GM23248 (cell line): ENCODE data around the gene MOB3C. TPM values are rescaled to one million over a fixed set of nuclear protein-coding genes. Genes with fewer than 3 reads are reported as not detected.
A peak's percentile ranks its signal among the peaks of the same experiment; 100 is the strongest.

Experiments used
- DNase-seq: peaks from one replicate; pipeline ENCODE4 v3.0.0-alpha.2; 2015
- H2AFZ ChIP-seq: fragments of 200-600 bp; sonication (generic); 2 replicates; pipeline ENCODE4 v1.6.1; 2016; ENCODE audit warnings: antibody characterized with exemption
- H3F3A ChIP-seq: fragments of 200-600 bp; sonication (generic); 2 replicates; pipeline ENCODE4 v1.6.1; 2016; ENCODE audit warnings: mild to moderate bottlenecking, antibody characterized with exemption, mixed run types; ENCODE audit not compliant: insufficient read depth
- H3K27ac ChIP-seq: fragments of 200-600 bp; sonication (generic); 2 replicates; pipeline ENCODE4 v1.5.1; 2016; ENCODE audit warnings: mild to moderate bottlenecking
- H3K27me3 ChIP-seq: fragments of 200-600 bp; sonication (generic); replicated peaks from 2 replicates; pipeline ENCODE4 v1.6.1; 2016; ENCODE audit warnings: mild to moderate bottlenecking; ENCODE audit not compliant: insufficient read depth
- H3K36me3 ChIP-seq: fragments of 200-600 bp; sonication (generic); 2 replicates; pipeline ENCODE4 v1.6.1; 2016; ENCODE audit warnings: low read depth, mild to moderate bottlenecking
- H3K4me1 ChIP-seq: fragments of 200-600 bp; sonication (generic); 2 replicates; pipeline ENCODE4 v1.6.1; 2016; ENCODE audit warnings: mild to moderate bottlenecking; ENCODE audit not compliant: insufficient read depth
- H3K4me2 ChIP-seq: fragments of 200-600 bp; sonication (generic); one replicate; pipeline ENCODE4 v1.6.1; 2016; ENCODE audit warnings: mild to moderate bottlenecking; ENCODE audit not compliant: unreplicated experiment
- H3K4me3 ChIP-seq: fragments of 200-600 bp; sonication (generic); 2 replicates; pipeline ENCODE4 v1.5.1; 2016; ENCODE audit warnings: mild to moderate bottlenecking
- H3K79me2 ChIP-seq: fragments of 200-600 bp; sonication (generic); 2 replicates; pipeline ENCODE4 v1.6.1; 2016; ENCODE audit warnings: mild to moderate bottlenecking; ENCODE audit not compliant: insufficient read depth
- H3K9ac ChIP-seq: fragments of 200-600 bp; sonication (generic); 2 replicates; pipeline ENCODE4 v1.6.1; 2016; ENCODE audit warnings: mild to moderate bottlenecking
- H3K9me2 ChIP-seq: fragments of 200-600 bp; sonication (generic); 2 replicates; pipeline ENCODE4 v1.6.1; 2016; ENCODE audit warnings: mixed run types, mild to moderate bottlenecking, moderate library complexity; ENCODE audit not compliant: insufficient read depth
- H3K9me3 ChIP-seq: fragments of 200-600 bp; sonication (generic); one replicate; pipeline ENCODE4 v1.6.1; 2017; ENCODE audit warnings: low read depth
- H4K20me1 ChIP-seq: fragments of 200-600 bp; sonication (generic); 2 replicates; pipeline ENCODE4 v1.6.0; 2016; ENCODE audit not compliant: insufficient read depth
- EZH2 ChIP-seq: fragments of 200-600 bp; sonication (generic); IDR thresholded peaks from 2 replicates; pipeline ENCODE4 v1.6.1; 2018; ENCODE audit warnings: antibody characterized with exemption, mild to moderate bottlenecking; ENCODE audit not compliant: insufficient read depth, poor library complexity, severe bottlenecking
- EZH2phosphoT487 ChIP-seq: fragments of 200-600 bp; sonication (generic); IDR thresholded peaks from 2 replicates; pipeline ENCODE4 v1.6.1; 2018; ENCODE audit warnings: antibody characterized with exemption, moderate library complexity, mild to moderate bottlenecking, low read depth; ENCODE audit not compliant: insufficient read depth
- WGBS, 2 experiments: methylation state at CpG; one replicate each; pipeline ENCODE4 v1.1.6; 2015 to 2017; ENCODE audit warnings: low lambda C conversion rate in 2 of 2, low coverage in 1 of 2; ENCODE audit errors: missing lambda C conversion rate in 2 of 2; 5-methylcytosine and 5-hydroxymethylcytosine counted together
- in situ Hi-C: fragments of 300-500 bp; cut with MboI; formaldehyde crosslinking; loops from 2 replicates; pipeline ENCODE4 v1.15.0; 2020
- polyA plus RNA-seq: library from polyadenylated mRNA; unstranded; fragments of >200 nt; fragmentation: Nextera tagmentation; extraction: Ambion mirVana; gene quantifications from 2 replicates; pipeline ENCODE4 v1.2.1, GENCODE V29; 2016
- total RNA-seq: library from RNA; depleted of rRNA; stranded (reverse); fragments of >200 nt; shearing (Covaris generic); gene quantifications from 2 replicates; pipeline ENCODE4 v1.2.3, GENCODE V29; 2014

The MOB3C gene
- total and polyA plus RNA-seq, 2 experiments from 2014 or later: 4.7 to 7.0 TPM

DNA sequence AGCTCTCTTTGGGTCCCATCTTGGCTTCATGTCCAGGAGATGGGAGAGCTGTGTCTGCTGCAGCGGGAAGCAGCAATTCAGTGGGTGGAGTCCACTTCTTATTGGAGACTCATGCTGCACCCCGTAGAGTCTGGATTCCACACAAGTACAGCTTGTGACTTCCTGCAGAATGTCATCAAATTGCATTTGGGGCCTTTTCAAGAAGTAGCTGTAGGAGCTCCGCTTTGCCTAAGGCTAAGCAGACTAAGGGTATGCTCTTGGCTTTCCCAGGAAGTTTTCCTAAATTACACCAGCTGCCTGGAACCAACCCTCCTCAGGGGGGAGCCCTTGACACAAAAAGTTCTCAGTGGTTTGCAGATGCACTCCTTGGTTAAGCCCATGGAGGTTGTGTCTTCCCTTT, 5.7 kb upstream of the MOB3C start:
- peak overlapping the region; percentile 74 for H3K4me2 ChIP-seq
- WGBS, 2 experiments: 0 to 8% methylated on average over 3 of the region's 3 CpGs
- no peaks in the 10 kb centered on the region for H3K79me2 ChIP-seq
- H3F3A ChIP-seq: peaks cover 26% of the 10 kb centered on the region
- no peaks in the 10 kb centered on the region for H3K36me3 ChIP-seq
- peak overlapping the region; percentile 90 for H2AFZ ChIP-seq
- H3K27me3 ChIP-seq: no peaks in the 10 kb centered on the region
- no peaks in the 10 kb centered on the region for H4K20me1 ChIP-seq
- no peaks in the 10 kb centered on the region for H3K9me3 ChIP-seq
- H3K9me2 ChIP-seq: no peaks in the 10 kb centered on the region
- peak overlapping the region; percentile 36 for H3K4me3 ChIP-seq
- peak overlapping the region; percentile 46; the same call in 1 of the 2 replicates for H3K9ac ChIP-seq
- peak; percentile 73 for DNase-seq
- H3K27ac ChIP-seq: peak overlapping the region; percentile 76
- in situ Hi-C loops: no loop called here
- peaks cover 15% of the 10 kb centered on the region for H3K4me1 ChIP-seq
- TF ChIP-seq EZH2: no peak
- no peak for TF ChIP-seq EZH2phosphoT487

DNA sequence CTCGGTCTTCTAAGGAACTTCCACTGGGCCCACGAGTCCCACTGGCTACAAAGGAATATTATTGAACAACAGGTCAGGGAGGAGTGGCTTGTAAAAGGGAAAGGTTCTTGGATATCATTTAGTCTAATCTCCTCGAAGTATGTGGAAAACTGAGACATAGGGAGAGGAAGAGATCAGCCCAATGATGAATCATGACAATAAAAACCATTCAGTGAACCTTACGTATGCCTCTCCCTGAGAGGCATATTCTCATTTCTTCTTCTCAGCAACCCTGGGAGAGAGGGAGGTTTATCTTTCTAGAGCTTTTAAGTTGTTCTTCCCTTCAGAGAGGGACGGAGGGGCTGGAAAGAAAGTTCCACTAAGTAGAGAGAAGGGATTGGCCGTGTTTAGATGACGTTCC, 5.3 kb upstream of the MOB3C start:
- WGBS, 2 experiments: 5 to 8% methylated on average over 7 of the region's 7 CpGs
- Histone ChIP-seq H4K20me1 (no peaks in the 10 kb centered on the region), H3K9ac (peak overlapping the region; percentile 46; the same call in 1 of the 2 replicates), H3K9me2 (no peaks in the 10 kb centered on the region), H3F3A (peaks cover 26% of the 10 kb centered on the region), H3K79me2 (no peaks in the 10 kb centered on the region), H3K36me3 (no peaks in the 10 kb centered on the region), H3K27me3 (no peaks in the 10 kb centered on the region), H2AFZ (peak overlapping the region; percentile 90), H3K4me3 (peak overlapping the region; percentile 36), H3K9me3 (no peaks in the 10 kb centered on the region), H3K27ac (peak overlapping the region; percentile 76), H3K4me1 (peaks cover 15% of the 10 kb centered on the region), H3K4me2 (peak overlapping the region; percentile 74)
- in situ Hi-C loops: no loop called here
- TF ChIP-seq EZH2phosphoT487 (no peak), EZH2 (no peak)
- DNase-seq: peak; percentile 69

DNA sequence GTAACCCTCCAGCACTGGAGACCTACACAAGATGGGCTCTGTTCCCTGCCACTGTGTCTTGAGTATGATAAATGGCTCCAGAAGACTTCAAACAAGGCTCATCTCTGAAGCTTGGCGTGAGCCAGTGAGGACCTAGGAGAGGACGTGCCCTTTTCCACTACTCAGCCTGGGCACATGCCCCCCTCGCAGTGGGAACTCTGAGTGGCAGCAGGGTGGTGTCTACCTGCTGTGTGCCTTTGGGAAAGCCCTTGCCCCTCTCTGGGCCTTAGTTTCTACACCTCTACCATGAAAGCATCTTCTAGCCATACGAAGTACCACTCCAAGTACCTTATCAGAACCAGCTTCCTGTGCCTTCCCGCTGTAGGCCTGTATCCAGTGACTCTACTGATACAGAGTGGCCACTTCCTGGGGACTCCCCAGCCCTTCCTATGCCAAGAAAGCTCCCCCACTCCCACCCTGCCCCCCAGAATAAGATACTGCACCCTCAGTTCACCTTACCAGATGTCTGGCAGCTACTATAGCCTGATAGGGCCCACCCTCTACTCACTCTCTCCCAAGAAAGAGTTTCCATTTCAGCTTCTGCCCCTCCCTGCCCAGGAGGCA, 3.1 kb upstream of the MOB3C start:
- no peak overlapping the region for H2AFZ ChIP-seq
- H3K9me2 ChIP-seq: no peaks in the 10 kb centered on the region
- peaks cover 12% of the 10 kb centered on the region for H3K79me2 ChIP-seq
- H3K27me3 ChIP-seq: no peaks in the 10 kb centered on the region
- peaks cover 25% of the 10 kb centered on the region for H3K4me1 ChIP-seq
- 86 to 87% methylated on average over 5 of the region's 5 CpGs for WGBS, 2 experiments
- no peaks in the 10 kb centered on the region for H3K36me3 ChIP-seq
- H3K4me2 ChIP-seq: no peak overlapping the region
- no peak overlapping the region for H3K4me3 ChIP-seq
- H3K27ac ChIP-seq: no peak overlapping the region
- H3F3A ChIP-seq: peaks cover 26% of the 10 kb centered on the region
- TF ChIP-seq EZH2phosphoT487 (no peak), EZH2 (no peak)
- H3K9ac ChIP-seq: no peak overlapping the region
- no peak for DNase-seq
- in situ Hi-C loops: no loop called here
- H4K20me1 ChIP-seq: no peaks in the 10 kb centered on the region
- no peaks in the 10 kb centered on the region for H3K9me3 ChIP-seq

DNA sequence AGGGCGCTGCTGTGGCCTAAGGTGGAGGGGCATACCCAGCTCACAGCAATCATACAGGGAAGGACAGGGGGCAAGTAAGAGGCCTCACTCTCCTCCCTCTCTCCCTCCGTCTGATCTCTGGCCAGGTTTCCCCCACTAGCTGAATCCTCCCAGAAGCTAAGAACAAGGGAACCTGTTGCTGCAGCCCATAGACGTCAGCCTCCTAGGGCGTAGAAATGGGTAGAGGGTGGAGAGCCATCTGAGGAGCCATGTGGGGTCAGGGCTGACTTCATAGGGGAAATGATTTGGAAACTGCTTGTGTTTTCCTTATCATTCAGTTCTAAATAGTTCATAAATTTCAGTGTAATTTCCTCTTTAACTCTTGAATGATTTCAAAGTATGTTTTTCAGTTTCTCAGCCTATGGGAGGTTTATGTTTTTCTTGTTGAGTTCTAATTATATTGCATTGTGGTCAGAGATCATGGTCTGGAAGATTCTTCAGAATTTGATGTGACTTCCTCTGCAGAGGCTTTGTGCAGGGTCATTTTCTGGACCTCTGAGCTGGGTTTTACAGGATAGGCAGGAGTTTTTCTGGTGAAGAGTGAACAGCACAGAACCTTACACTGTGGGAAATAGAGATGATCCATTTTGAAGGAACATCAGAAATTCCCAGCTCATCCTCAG, 2.3 kb upstream of the MOB3C start:
- Histone ChIP-seq H3K79me2 (peaks cover 12% of the 10 kb centered on the region), H3K36me3 (no peaks in the 10 kb centered on the region), H3F3A (peaks cover 26% of the 10 kb centered on the region), H3K9me3 (no peaks in the 10 kb centered on the region), H3K4me3 (no peak overlapping the region), H3K9me2 (no peaks in the 10 kb centered on the region), H4K20me1 (no peaks in the 10 kb centered on the region), H3K27me3 (no peaks in the 10 kb centered on the region), H3K9ac (no peak overlapping the region), H3K27ac (no peak overlapping the region), H3K4me2 (no peak overlapping the region), H2AFZ (no peak overlapping the region), H3K4me1 (peaks cover 31% of the 10 kb centered on the region)
- WGBS, 2 experiments: 86 to 92% methylated on average over 4 of the region's 4 CpGs
- no peak for DNase-seq
- TF ChIP-seq EZH2: no peak
- TF ChIP-seq EZH2phosphoT487: no peak
- in situ Hi-C loops: no loop called here
